Colonic mucosa (tissue), 4 donors: Measurements from ENCODE around the gene FOXI2. TPM values are rescaled to one million over a fixed set of nuclear protein-coding genes. Genes with fewer than 3 reads are reported as not detected.

Experiments
- DNase-seq: peaks from one replicate; pipeline ENCODE4 v3.0.0-alpha.2; 2020
- H3K27ac ChIP-seq: fragments of 200-600 bp; one replicate; pipeline ENCODE4 v1.8.0; 2021
- H3K27me3 ChIP-seq: fragments of 200-600 bp; one replicate; pipeline ENCODE4 v1.8.0; 2021
- H3K36me3 ChIP-seq: fragments of 200-600 bp; one replicate; pipeline ENCODE4 v1.8.0; 2021
- H3K4me1 ChIP-seq: fragments of 200-600 bp; one replicate; pipeline ENCODE4 v1.8.0; 2021; ENCODE audit warnings: mild to moderate bottlenecking
- H3K4me3 ChIP-seq: fragments of 200-600 bp; one replicate; pipeline ENCODE4 v1.8.0; 2021
- H3K9ac ChIP-seq, 2 donors: one replicate each; pipeline ENCODE4 v1.7.0; 2013; ENCODE audit warnings: control low read depth in 2 of 2, low read depth in 2 of 2, low read length in 2 of 2
- H3K9me3 ChIP-seq: fragments of 200-600 bp; one replicate; pipeline ENCODE4 v1.8.0; 2021
- CTCF ChIP-seq: fragments of 200-600 bp; IDR thresholded peaks from one replicate; pipeline ENCODE4 v1.8.0; 2022; ENCODE audit warnings: antibody characterized with exemption, mild to moderate bottlenecking
- intact Hi-C: fragments of 100-400 bp; cut with DNase I; formaldehyde crosslinking; loops from one replicate; pipeline ENCODE4 v1.14.1; 2022
- total RNA-seq, 2 donors: library from RNA; stranded (reverse); fragmentation: NEBNext Ultra II Directional in 1 of 2; extraction: Animal tissue kit (Norgen Biotek cat#: 25700) in 1 of 2; gene quantifications; one replicate each; pipeline ENCODE4 v1.2.1, GENCODE V29; 2021
- donor health status: healthy.
- donor health status: DM: no; HTN: no; CAD: no.
- donor health status: DM: no; HTN: no; CAD: no.

FOXI2 gene
- total RNA-seq, 2 donors from 2014 or later: 0.08 TPM; not detected in 1

- H3K27ac ChIP-seq: no peak overlapping the region
- H3K9me3 ChIP-seq: no peaks in the 10 kb centered on the region
- H3K4me3 ChIP-seq: no peak overlapping the region
- DNase-seq: no peak
- no peaks in the 10 kb centered on the region for H3K4me1 ChIP-seq
- intact Hi-C loops: no loop called here
- H3K27me3 ChIP-seq: no peaks in the 10 kb centered on the region
- H3K9ac ChIP-seq: no peak overlapping the region
- TF ChIP-seq CTCF: no peak
- H3K36me3 ChIP-seq: no peaks in the 10 kb centered on the region
Observed at GRCh38 chr10:127698886-127699285, 38.1 kb upstream of the FOXI2 start.

- DNase-seq: no peak
Observed at GRCh38 chr10:127699311-127699710, 37.7 kb upstream of the FOXI2 start.

GRCh38 chr10:127702271-127702670 is 34.7 kb upstream of the FOXI2 start:
- no peaks in the 10 kb centered on the region for H3K36me3 ChIP-seq
- H3K27me3 ChIP-seq: no peaks in the 10 kb centered on the region
- no peak overlapping the region for H3K4me3 ChIP-seq
- H3K9ac ChIP-seq: no peak overlapping the region
- no peak for DNase-seq
- H3K9me3 ChIP-seq: no peaks in the 10 kb centered on the region
- intact Hi-C loops: no loop called here
- no peak overlapping the region for H3K27ac ChIP-seq
- H3K4me1 ChIP-seq: no peaks in the 10 kb centered on the region
- no peak for TF ChIP-seq CTCF

More at GRCh38 chr10:127699311-127699710, 37.7 kb upstream of the FOXI2 start:
- Histone ChIP-seq H3K9me3 (no peaks in the 10 kb centered on the region), H3K4me3 (no peak overlapping the region), H3K36me3 (no peaks in the 10 kb centered on the region), H3K27me3 (no peaks in the 10 kb centered on the region), H3K9ac (no peak overlapping the region), H3K27ac (no peak overlapping the region), H3K4me1 (no peaks in the 10 kb centered on the region)
- TF ChIP-seq CTCF: no peak
- intact Hi-C loops: no loop called here

GRCh38 chr10:127715249-127715648 is 21.7 kb upstream of the FOXI2 start:
- no peaks in the 10 kb centered on the region for H3K36me3 ChIP-seq
- H3K9ac ChIP-seq: no peak overlapping the region
- no peaks in the 10 kb centered on the region for H3K27me3 ChIP-seq
- no peak for TF ChIP-seq CTCF
- DNase-seq: no peak
- H3K4me1 ChIP-seq: no peaks in the 10 kb centered on the region
- H3K27ac ChIP-seq: no peak overlapping the region
- no peaks in the 10 kb centered on the region for H3K9me3 ChIP-seq
- intact Hi-C loops: loop anchor here (5.0 kb wide), 1 partner anchor 137 kb away; no protein-coding TSS in a partner anchor
- no peak overlapping the region for H3K4me3 ChIP-seq

- TF ChIP-seq CTCF: peak; percentile 20
- intact Hi-C loops: loop anchor here (5.0 kb wide), 1 partner anchor 136 kb away; no protein-coding TSS in a partner anchor
- no peak for DNase-seq
- H3K9me3 ChIP-seq: no peaks in the 10 kb centered on the region
- H3K4me1 ChIP-seq: no peaks in the 10 kb centered on the region
- no peaks in the 10 kb centered on the region for H3K27me3 ChIP-seq
- H3K4me3 ChIP-seq: no peak overlapping the region
- no peaks in the 10 kb centered on the region for H3K36me3 ChIP-seq
- no peak overlapping the region for H3K9ac ChIP-seq
- H3K27ac ChIP-seq: no peak overlapping the region
Observed at GRCh38 chr10:127715782-127716378, 21.1 kb upstream of the FOXI2 start.
